Body of pancreas (tissue), 4 donors: Measurements from ENCODE around the gene RNASEH2B. TPM values are rescaled to one million over a fixed set of nuclear protein-coding genes. Genes with fewer than 3 reads are reported as not detected.
A peak's percentile ranks its signal among the peaks of the same experiment; 100 is the strongest.

Experiments used
- ATAC-seq: fragments of 150-250 bp; one replicate; pipeline ENCODE4 v1.9.1; 2016
- DNase-seq, 4 donors: peaks; one replicate each; pipeline ENCODE4 v3.0.0-alpha.2; 2019
- H3K27ac ChIP-seq, 4 donors: fragments of 200-600 bp; sonication (generic); 1 replicate in 3 of 4; 2 replicates in 1 of 4; pipeline versions ENCODE4 v1.5.1 to v1.6.1; 2016 to 2019; ENCODE audit warnings: mild to moderate bottlenecking in 1 of 4, mixed read lengths in 1 of 4, moderate library complexity in 1 of 4
- H3K27me3 ChIP-seq, 2 donors: fragments of 200-600 bp; sonication (generic); one replicate each; pipeline ENCODE4 v1.6.0; 2016; ENCODE audit warnings: mild to moderate bottlenecking in 1 of 2
- H3K36me3 ChIP-seq, 2 donors: fragments of 200-600 bp; sonication (generic); replicated peaks in 1 of 2; 2 replicates each; pipeline ENCODE4 v1.5.1; 2016; ENCODE audit warnings: low read depth in 2 of 2; ENCODE audit not compliant: insufficient read depth in 1 of 2
- H3K4me1 ChIP-seq: fragments of 200-600 bp; sonication (generic); one replicate; pipeline ENCODE4 v1.6.0; 2016
- H3K4me3 ChIP-seq, 2 donors: fragments of 200-600 bp; sonication (generic); 1 replicate in 1 of 2; 2 replicates in 1 of 2; pipeline ENCODE4 v1.5.1; 2016 to 2019
- H3K9me3 ChIP-seq, 3 donors: fragments of 200-600 bp; sonication (generic); 1 replicate in 2 of 3; 2 replicates in 1 of 3; pipeline ENCODE4 v1.5.1; 2016
- POLR2A ChIP-seq, 3 donors: fragments of 450-650 bp; IDR thresholded peaks; one replicate each; pipeline ENCODE4 v1.6.1; 2016; ENCODE audit warnings: antibody characterized with exemption in 3 of 3, mild to moderate bottlenecking in 2 of 3
- WGBS, 2 donors: methylation state at CpG; one replicate each; pipeline ENCODE4 v1.1.5; 2017; 5-methylcytosine and 5-hydroxymethylcytosine counted together
- intact Hi-C: fragments of 100-400 bp; cut with DNase I; formaldehyde crosslinking; loops from one replicate; pipeline ENCODE4 v1.15.1; 2023
- total RNA-seq, 2 donors: library from RNA; depleted of rRNA; stranded (reverse); fragments of >200 nt; gene quantifications; one replicate each; pipeline ENCODE4 v1.1.0, GENCODE V29; 2016
- TF ChIP-seq, protein P1 (sequence below), 7 experiments: fragments of 450-650 bp in 4 of 7; fragments of 200-600 bp in 3 of 7; sonication (generic) in 3 of 7; IDR thresholded peaks; one replicate each; pipeline ENCODE4 v1.5.1; 2016 to 2019; ENCODE audit warnings: antibody characterized with exemption in 7 of 7

The RNASEH2B gene
- total RNA-seq, 2 donors from 2014 or later: 17.1 to 34.2 TPM

DNA sequence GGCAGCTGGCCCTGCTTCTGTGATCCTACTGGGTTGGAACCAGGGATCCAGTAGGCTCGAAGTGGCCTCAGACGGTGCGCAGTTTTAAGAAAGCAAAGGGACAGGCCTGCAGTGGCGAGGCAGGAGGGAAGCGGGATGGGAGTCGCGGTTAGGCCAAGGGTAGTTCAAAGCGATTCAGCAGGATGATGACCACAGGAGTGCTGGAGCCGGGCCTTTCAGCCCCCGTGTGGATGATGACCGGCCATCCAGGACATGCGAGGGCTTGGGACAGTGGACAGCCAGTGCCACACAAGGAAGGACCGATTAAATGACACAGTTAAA lies 854 bp downstream of the RNASEH2B start:
- ATAC-seq (peak; percentile 40), DNase-seq (peak in 1 of 4 donors; percentile 47)
- Histone ChIP-seq H3K27me3 (no peaks in the 10 kb centered on the region), H3K9me3 (no peaks in the 10 kb centered on the region), H3K27ac (peak overlapping the region; percentile 65 to 94 (median 90)), H3K36me3 (no peaks in the 10 kb centered on the region), H3K4me1 (peaks cover 21% of the 10 kb centered on the region), H3K4me3 (peak overlapping the region; percentile 74 to 76)
- intact Hi-C loops: no loop called here
- TF ChIP-seq POLR2A (IDR thresholded peaks at IDR 0.05): no peak
- TF ChIP-seq, protein P1, sequence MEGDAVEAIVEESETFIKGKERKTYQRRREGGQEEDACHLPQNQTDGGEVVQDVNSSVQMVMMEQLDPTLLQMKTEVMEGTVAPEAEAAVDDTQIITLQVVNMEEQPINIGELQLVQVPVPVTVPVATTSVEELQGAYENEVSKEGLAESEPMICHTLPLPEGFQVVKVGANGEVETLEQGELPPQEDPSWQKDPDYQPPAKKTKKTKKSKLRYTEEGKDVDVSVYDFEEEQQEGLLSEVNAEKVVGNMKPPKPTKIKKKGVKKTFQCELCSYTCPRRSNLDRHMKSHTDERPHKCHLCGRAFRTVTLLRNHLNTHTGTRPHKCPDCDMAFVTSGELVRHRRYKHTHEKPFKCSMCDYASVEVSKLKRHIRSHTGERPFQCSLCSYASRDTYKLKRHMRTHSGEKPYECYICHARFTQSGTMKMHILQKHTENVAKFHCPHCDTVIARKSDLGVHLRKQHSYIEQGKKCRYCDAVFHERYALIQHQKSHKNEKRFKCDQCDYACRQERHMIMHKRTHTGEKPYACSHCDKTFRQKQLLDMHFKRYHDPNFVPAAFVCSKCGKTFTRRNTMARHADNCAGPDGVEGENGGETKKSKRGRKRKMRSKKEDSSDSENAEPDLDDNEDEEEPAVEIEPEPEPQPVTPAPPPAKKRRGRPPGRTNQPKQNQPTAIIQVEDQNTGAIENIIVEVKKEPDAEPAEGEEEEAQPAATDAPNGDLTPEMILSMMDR (IDR thresholded peaks at IDR 0.05): peak in 1 of 7 experiments; percentile 11
- WGBS, 2 donors: 1% methylated on average over 13 of the region's 13 CpGs

DNA sequence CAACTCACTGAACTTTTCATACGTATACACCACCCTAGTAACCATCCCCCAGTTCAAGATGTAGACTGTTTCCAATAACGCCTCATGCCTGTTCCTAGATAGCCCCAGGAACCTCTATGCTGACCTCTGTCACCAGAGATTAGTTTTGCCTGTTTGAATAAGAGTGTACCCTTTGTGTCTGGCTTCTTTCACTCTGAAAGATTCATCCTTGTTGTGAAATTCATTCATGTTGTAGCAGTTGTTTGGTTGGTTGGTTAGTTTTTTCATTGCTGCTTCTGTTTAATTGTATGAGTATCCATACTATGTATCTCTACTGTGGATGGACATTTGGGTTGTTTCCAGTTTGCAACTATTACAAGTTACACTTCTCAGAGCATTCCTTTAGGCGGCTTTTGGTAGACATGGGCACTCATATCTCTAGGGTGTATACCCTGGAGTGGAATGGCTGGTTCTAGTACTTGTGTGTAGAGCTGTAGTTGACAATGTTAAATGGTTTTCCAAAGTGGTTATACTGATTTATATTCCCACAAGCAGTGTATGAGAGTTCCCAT lies 1.6 kb downstream of the RNASEH2B start:
- DNase-seq (no peak), ATAC-seq (no peak)
- H3K36me3 ChIP-seq: no peaks in the 10 kb centered on the region
- no peaks in the 10 kb centered on the region for H3K27me3 ChIP-seq
- intact Hi-C loops: no loop called here
- H3K27ac ChIP-seq: peak overlapping the region in 3 of 4 donors; percentile 88 to 94 (median 92)
- no peak overlapping the region for H3K4me3 ChIP-seq
- H3K9me3 ChIP-seq: no peaks in the 10 kb centered on the region
- 53 to 56% methylated on average over 3 of the region's 3 CpGs for WGBS, 2 donors
- TF ChIP-seq POLR2A (IDR thresholded peaks at IDR 0.05): no peak
- TF ChIP-seq, protein P1 (IDR thresholded peaks at IDR 0.05): no peak
- peaks cover 21% of the 10 kb centered on the region for H3K4me1 ChIP-seq

DNA sequence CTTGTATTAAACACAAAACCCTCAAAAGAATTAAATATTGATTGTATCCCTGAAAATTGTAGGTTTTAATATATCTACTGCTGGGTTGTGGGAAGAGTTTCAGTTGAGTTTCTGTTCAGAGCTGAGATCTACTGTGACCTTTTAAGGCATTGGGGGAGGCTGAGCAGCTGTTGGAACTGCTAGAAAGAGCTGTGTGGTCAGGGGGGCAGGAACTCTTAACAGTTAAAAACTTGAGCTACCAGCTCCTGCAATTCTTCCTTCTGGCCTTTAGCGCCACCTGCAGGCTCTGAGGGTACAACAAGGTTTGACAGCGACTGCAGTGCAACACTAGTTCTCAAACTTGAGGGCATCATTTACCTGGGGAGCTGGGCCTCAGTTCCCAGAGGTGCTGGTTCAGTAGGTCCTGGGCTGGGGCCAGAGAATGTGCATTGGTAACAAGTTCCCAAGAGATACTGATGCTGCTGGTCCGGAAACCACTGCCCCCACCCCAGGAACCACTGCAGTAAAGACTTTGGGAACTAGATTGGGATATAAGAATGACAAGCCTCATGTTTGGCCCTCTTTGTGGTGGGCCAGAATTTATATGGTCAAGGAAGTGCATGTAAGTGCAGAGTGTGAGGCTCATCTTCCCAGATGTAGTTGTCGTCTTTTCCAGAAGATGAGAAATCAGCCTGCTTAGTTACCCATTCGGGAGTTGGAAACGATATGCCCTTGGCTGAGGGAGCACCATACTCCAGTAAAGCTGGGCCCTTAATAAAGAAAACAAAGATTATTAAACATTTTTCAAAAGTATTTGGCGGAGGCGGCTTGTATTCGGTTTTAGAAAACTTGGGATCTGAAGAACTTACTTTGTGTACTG lies 2.6 kb downstream of the RNASEH2B start:
- Histone ChIP-seq H3K36me3 (no peaks in the 10 kb centered on the region), H3K4me3 (no peak overlapping the region), H3K27ac (no peak overlapping the region), H3K4me1 (peaks cover 27% of the 10 kb centered on the region), H3K27me3 (no peaks in the 10 kb centered on the region), H3K9me3 (no peaks in the 10 kb centered on the region)
- intact Hi-C loops: no loop called here
- DNase-seq (peak; percentile 86 to 89 (median 87)), ATAC-seq (no peak)
- TF ChIP-seq POLR2A (IDR thresholded peaks at IDR 0.05): no peak
- TF ChIP-seq, protein P1 (IDR thresholded peaks at IDR 0.05): peak; percentile 70 to 81 (median 75)
- WGBS, 2 donors: 59 to 65% methylated on average over 8 to 9 of the region's 9 CpGs

DNA sequence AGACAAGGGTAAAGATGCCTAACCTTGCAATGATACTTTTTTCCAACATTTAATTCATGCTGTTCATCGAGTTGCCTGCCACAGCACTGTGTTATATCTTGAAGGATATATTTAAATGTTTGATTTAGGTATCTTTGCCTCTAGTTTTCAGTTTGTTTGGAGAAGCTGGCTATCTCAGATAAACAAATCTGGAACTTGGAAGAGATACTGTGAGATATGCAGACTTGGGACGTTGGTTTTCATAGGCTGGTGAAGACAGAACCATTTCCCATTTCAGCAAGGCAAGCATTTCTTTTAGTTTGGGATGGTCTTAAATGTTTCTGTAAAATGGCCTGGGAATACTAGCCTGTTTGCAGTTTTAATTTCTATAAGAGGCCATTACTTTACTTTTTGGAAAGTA lies 3.3 kb downstream of the RNASEH2B start:
- no peaks in the 10 kb centered on the region for H3K27me3 ChIP-seq
- H3K4me1 ChIP-seq: peaks cover 27% of the 10 kb centered on the region
- ATAC-seq: no peak
- no peak overlapping the region for H3K4me3 ChIP-seq
- intact Hi-C loops: no loop called here
- H3K9me3 ChIP-seq: no peaks in the 10 kb centered on the region
- 14 to 27% methylated on average over 2 of the region's 2 CpGs for WGBS, 2 donors
- no peak for TF ChIP-seq POLR2A (IDR thresholded peaks at IDR 0.05)
- TF ChIP-seq, protein P1 (IDR thresholded peaks at IDR 0.05): no peak
- no peak for DNase-seq
- H3K36me3 ChIP-seq: no peaks in the 10 kb centered on the region
- no peak overlapping the region for H3K27ac ChIP-seq
